Measurements from ENCODE around the gene GSDMA.
"Not testable (repeated sequence)": the region's sequence is repeated elsewhere in the genome, so short reads cannot be mapped to it uniquely, and the experiment has no call there.

DNA sequence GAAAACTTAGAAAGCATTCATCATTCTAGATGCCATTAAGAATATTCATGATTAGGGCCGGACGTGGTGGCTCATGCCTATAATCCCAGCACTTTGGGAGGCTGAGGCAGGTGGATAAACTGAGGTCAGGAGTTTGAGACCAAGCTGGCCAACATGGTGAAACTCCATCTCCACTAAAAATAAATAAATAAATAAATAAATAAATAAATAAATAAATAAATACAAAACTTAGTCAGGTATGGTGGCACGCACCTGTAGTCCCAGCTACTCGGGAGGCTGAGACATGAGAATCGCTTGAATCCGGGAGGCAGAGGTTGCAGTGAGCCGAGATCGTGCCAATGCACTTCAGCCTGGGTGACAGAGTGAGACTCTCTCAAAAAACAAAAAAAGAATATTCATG lies 38.5 kb downstream of the GSDMA start:
- TF ChIP-seq POLR2A, CTCF, POLR2AphosphoS5 (IDR thresholded peaks at IDR 0.05): not testable (repeated sequence)
